Activated naive CD8-positive, alpha-beta T cell treated with anti-CD3 and anti-CD28 coated beads, Interleukin-2, amount 50 U/mL, for 16 hours (primary cell): ENCODE results near the gene KLHDC4.
"Not testable (repeated sequence)": the region's sequence is repeated elsewhere in the genome, so short reads cannot be mapped to it uniquely, and the experiment has no call there.

Source experiments
- DNase-seq: peaks from one replicate; pipeline ENCODE4 v3.0.0-alpha.2; 2020; ENCODE audit warnings: low read depth, low spot score

KLHDC4 gene

DNA sequence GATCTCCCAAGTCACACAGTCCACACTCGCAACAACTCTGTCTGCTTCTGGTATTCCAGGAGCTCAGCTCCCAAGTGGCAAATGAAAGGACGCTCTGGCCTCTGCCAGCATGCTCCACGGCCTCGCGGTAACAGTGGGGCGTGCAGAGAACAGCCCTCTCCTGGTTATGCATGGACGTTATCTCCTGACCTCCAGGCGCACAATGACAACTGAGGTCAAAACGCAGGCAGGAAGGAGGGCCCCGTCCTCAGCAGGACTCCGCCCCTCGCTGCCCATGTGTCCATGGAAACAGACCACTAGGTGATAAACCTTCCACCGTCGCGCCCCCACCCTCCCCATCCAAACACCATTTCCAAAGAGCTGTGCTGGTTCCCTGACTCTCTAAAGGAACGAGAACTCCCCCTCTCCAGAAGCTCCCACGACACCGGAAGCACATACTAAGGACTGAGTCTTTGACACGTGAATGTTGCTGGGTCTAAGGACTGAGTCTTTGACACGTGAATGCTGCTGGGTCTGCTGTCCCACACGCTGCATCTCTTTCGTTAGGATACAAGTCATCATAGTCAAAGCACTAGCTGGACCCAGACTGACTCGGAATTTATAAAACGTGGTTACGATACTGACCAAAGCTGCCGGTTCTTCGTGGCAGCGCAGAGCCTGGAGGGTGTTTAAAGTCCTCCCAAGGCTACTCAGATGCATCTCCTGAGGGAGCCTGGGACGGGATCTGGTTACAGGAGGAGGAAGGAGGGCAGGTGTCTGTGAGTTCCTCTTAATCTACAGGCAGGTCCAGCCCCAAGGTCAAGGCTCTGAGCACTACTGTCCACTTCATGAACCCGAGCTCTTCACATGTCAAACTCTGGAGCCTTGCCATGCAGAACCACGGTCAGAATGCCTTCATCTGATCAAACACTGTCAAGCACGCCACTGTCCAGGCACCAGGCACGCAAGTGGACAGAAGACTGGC, 43.9 kb downstream of the KLHDC4 start:
- no peak for DNase-seq

DNA sequence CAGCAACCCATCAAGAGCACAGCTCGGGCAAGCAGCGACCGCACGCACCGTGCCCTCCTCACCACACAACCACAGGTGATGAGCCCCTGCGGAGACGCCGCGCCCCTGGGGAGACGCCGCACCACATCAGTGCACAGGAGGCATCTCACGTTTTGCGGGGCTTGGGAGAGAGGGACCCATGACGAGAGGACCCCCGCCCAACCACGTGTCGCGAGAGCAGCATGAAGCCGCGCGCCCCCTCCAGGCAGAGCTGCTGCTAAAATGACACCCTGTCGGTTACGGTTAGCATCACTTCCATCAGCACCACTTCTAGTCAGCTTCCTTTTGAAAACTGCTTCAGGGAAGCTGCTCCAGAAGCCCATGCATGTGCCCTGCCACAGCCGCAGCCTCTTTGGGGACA, 45.3 kb downstream of the KLHDC4 start:
- no peak for DNase-seq

DNA sequence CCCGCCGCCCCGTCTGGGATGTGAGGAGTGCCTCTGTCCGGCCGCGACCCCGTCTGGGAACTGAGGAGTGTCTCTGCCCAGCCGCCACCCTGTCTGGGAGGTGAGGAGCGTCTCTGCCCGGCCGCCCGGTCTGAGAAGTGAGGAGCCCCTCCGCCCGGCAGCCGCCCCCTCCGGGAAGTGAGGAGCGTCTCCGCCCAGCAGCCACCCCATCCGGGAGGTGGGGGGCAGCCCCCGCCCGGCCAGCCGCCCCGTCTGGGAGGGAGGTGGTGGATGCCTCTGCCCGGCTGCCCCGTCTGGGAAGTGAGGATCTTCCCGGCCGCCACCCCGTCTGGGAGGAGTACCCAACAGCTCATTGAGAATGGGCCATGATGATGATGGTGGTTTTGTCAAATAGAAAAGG, 47.0 kb downstream of the KLHDC4 start:
- DNase-seq = not testable (repeated sequence)

DNA sequence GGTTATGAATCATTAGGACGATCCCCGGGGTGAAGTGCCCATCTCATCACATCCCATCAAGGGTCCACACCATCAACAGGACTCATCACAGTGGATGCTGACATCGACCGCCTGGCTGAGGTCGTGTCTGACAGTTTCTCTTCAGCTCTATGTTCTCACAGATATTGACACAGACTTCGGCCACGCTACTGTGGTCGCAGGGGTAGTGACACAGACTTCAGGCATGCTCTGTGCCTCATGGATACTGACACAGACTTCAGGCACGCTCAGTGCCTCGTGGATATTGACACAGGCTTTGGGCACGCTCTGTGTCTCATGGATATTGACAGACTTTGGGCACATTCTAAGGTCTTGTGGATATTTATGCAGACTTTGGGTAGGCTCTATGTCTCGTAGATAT, 50.1 kb downstream of the KLHDC4 start:
- no peak for DNase-seq

DNA sequence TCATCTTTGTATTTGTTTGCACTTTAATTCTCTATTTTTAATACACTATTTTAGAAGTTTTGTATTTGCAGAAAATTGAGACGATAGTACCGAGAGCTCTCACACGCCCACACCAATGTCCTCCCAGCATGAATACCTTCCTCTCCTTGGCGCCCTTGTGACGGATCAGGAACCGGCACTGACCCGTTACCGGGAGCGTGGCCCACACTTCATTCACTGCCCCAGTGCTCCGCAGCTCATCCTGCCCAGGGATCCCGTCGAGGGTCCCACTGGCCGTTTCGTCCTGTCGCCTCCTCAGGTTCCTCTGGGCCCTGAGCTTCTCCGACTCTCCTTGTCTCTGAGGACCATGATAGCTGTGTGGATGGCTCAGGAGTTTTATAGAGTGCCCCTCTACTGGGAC, 50.6 kb downstream of the KLHDC4 start:
- DNase-seq = no peak

DNA sequence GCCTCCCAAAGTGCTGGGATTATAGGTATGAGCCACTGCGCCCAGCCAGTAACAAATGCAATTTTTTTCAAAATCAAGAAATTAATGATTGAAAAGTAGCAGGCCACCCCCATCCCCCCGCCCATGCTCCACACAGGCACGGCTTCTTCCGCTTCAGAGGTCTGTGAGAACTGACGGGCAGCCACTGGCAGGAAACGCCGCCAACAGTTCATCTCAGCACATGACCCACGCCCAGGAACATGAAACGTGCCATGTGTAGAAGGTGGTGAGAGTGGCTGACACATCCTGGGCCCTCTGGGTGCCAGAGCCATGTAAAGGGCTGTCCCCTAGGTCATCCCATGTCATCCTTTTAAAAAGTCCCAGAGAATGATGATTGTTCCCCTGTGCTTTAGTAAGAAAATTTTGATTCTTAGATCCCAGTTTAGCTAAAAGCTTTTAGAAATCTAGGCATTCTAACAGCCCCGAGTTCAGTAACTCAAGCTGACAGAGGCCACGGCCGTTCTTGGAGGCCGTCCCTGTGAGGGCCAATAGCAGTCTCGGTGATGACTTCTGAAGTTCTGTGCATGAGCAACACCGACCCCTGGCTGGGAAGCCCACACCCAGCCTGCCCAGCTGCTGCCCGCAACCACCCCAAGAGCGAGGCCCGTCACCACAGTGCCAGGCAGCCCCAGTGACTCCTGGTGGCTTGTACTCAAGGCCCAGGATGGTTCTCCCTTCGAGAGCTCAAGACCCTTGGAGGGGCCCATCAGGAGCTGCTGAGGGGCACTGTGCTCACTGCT, 52.1 kb downstream of the KLHDC4 start:
- DNase-seq = no peak

DNA sequence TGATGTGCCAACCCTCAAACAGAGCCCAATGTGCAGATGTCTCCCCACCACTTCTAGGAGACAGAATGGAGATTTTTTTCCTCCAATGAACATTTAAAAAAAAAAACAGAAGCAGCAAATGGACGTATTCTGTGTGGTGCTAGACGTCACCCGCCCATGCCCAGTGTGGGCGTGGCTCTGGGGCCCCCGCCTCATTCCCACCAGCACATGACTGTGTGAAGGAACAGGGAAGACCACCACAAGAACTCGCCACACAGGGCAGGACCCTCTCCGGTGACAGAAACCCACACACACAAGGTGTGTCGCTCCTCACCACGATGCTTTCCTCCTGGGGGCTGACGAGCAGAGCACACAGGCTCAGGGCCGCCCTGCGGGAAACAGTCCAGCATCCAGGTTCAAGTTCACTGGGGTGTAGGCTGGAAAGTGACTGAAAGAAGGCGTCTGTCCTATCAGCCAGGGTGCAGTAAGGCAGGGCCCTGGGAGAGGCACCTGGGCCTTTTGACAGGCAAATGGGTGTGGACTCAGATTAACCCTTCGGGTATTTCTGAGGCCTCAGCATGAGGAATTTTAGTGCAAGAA, 53.5 kb downstream of the KLHDC4 start:
- no peak for DNase-seq

DNA sequence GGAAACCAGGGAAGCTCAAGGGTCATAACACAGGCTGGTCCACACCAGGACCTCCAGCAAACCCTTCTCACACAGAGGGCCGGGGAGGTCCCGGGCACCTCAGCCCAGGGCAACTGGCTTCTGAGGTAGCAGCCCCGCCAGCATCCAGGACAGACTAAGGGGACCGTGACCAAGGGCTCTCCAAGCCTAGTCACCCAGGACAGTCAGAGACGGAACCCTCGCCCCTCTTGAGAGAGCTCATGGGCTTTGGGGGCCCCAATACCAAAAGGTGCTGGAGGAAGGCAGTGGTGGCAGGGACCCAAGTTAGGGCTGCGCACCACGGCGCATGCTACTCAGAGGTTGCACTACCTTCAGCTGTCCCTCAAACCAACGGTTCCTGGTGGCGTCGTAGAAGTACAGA, 54.9 kb downstream of the KLHDC4 start:
- DNase-seq = no peak

DNA sequence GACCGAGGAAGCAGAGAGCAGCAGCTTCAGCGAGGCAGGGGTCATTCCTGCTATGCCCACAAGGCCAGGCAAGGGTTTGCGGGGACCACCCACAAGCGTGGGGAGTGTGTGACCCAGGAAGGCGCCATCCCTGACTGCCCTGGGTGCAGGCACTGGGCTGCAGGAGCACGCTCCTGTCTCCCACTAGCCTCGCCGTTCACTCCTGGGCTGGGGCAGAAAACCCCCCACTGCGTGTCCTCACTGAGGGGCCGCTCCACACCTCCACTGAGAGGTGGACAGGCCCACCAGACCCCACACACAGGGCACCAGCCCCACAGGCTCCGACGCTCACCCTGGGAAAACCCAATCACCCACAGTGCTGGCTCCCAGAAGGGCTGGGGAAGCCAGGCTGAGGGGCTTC, 56.1 kb downstream of the KLHDC4 start:
- DNase-seq = no peak

DNA sequence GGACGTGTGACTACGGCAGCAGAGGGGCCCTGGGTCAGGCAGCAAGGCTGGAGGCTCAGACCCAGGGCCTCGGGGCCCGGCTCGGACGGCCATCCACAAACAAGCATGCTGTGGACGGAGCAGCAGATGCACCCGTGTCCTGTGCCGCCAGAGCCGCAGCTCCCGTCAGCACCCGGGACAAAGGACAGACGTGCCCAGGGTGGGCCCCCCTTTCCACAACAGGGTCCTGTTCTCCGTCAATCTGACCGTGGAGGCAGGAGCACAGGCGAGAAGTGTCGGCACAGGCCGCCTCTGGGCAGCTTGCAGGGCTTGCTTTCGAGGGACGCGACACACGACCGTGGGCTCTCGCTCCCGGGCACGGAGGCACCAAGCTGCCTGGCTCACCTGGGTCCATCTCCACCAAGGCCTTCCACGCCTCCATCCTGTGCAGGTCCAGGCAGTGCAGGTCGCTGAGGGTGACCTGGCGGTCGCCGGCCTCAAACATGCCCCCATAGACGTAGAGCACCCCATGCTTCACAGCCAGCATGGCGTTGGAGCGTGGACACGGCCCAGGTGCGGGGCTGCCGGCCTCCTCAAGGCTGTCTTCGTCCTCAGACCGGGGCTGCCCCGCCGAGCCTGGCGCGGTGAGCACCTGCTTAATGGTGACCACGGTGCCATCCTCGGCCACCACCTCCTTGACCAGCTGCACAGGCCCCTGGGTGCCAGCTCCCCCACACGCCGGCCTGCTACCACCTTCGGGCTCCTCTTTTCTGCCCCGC, 56.7 kb downstream of the KLHDC4 start:
- DNase-seq = no peak

DNA sequence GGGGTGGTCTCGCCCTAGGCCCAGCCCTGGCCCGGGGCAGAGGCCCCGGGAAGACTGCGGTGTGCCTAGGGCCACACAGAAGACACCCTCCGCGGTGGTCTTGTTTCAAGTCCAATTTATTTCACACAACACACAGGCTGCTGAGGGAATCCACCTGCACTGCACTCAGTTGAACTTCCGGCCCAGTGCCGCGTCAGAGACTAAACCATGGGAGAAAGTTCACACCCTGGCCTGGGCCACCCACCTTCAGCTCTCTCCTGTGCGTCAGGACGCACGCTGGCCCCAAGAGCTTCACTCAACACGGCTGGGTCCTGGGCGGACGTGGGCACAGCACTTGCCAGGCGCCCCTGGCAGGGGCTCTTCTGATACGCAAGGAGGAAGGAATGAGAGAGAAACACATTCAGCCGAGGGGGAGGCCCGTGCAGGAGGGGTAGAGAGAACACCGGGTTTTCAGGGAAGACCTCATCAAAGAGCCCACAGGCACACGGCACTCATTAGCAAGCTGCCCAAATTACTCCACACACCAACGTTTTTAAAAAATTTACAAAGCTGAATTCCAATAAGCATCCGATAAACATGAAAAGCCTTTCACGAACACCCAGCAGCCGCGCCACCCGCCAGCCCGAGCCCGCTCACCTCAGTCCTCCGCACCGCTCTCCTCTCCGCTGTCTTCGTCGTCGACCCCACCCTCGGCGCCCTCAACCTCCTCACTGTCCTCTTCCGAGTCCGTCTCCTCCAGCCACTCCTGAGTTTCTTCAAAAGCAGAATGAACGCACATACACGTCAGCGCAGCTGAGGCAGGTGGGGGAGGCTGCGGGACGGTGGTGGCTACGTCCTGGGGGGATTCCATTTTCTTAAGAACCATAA, 57.8 kb downstream of the KLHDC4 start:
- DNase-seq = no peak

DNA sequence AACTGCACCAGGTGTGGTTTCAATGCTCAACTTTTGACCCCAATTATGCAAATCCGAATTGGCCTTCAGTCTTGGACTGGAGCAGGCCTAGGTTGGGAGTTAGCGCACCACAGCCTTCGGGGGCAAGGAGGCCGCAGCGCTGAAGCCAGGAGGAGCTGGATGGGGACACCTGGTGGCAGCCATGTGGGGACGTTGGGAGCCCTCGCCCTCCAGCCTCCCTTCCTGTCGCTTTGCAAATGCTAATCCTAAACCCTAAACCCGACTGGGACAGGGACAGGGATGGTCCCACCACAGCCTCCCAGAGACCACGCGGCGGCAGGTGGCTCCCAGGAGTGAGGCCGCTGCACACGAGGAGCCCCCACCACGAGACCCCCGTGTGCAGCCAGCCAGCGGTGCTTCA, 58.7 kb downstream of the KLHDC4 start:
- no peak for DNase-seq

DNA sequence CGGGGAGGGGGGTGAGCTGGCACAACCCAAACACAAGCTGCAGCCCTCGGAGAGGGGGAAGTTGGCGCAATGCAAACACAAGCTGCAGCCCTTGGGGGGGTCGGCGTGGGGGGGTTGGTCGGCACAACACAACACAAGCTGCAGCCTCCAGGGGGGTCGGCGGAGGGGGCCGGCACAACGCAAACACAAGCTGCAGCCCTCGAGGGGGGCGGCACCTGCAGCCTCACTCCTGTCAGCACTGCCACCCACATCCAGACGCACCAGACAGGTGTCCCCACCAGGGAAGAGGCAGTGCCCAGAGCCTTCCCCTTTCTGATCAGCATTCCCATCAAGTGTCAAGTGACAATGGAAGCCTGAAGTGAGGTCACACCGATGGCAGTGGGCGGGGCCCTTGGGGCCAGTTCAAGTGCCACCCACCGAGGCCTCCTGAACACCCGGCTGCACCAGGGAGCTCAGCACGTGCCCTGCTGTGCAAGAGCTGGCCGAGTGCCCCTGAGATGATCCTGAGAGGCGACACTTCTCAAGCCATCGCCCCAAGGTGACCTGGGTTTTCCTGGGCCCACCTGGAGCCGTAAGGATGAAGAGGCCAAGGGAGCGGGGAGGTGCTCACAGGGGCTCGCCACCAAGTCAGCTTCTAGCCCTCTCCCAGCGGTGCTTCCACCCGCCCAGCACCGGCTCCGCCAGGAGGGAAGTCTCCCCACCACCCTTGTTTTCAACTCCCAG, 59.3 kb downstream of the KLHDC4 start:
- no peak for DNase-seq

DNA sequence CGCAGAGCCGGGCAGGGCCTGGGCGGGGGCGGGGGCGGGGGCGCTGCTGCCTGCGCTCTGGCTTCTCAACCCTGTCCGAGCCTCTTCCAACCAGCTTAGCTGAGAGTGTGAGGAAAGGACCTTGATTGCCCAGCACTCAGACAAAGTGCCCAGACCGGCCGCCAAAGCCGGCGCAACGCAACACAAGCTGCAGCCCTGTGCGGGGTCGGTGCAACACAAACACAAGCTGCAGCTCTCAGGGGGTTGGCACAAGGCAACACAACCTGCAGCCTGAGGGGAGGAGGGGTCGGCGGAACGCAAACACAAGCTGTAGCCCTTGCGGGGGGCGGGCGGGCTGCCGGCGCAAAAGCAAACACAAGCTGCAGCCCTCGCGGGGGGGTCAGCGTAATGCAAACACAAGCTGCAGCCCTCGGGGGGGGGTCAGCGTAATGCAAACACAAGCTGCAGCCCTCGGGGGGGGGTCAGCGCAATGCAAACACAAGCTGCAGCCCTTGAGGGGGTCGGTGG, 60.0 kb downstream of the KLHDC4 start:
- no peak for DNase-seq

DNA sequence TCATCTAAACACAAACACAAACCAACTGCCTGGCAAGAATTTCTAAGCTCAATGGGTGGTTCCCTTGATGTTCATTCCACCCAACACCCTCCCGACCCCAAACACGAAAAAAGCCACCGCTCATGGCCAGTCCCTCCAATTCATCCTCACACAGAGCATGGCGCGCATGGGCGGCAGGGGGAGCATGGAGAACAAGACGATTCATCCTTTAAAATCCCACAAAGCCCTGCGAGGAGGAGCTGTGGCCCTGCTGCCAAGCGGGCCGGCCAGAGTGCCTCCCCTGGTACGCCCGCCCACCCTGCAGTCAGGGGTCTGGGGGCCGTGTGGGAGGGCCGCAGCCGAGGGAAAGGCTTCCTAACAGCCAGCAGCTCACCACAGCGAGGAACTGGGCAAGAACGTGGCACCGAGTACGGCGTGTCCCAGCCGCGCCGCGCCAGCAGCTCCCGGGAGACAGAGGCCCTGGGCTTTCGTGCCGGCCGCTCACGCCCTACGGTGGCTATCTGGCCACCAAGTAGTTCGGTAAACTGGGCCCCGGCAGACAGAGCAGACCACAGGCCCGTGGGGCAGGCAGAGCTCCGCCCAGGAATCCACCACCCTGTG, 60.9 kb downstream of the KLHDC4 start:
- no peak for DNase-seq

DNA sequence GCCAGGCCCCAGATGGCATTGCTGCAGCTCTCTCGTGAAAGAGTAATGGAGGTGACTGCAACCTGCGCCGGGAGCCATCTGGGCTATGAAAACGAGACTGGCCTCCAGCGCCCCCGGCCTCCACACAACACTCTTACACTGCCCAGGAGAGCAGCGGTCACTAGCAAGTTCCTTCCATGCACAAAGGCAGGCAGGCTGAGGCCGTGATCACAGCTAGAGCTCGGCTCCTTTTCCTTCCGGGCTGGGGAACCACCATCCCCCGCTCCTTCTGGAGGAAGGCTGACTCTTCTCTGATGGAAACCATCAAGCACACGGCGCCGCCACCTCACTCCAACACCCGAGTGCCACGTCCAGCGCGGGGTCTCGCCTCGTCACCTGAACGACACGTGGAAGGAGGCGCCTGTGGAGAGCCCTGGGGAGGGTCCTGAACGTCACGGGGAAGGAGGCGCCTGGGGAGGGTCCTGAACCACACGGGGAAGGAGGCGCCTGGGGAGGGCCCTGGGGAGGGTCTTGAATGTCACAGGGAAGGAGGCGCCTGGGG, 61.9 kb downstream of the KLHDC4 start:
- DNase-seq = no peak

DNA sequence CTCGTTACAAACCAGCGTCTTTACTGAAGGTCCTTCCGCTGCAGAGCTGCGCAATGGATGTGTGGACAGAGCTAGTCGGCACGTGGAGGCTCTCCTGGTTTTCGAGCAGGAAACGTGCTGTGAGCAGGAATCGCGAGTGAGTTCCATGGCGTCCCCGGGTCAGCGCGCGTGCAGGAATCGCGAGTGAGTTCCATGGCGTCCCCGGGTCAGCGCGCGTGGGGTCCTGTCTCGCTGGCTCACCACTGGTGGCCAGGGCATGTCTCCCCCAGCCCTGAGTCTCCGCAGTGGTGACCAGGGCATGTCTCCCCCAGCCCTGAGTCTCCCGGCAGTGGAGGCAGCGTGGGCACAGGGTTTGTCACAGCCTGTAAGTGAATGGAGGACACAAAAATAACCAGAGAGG, 62.7 kb downstream of the KLHDC4 start:
- DNase-seq = no peak

DNA sequence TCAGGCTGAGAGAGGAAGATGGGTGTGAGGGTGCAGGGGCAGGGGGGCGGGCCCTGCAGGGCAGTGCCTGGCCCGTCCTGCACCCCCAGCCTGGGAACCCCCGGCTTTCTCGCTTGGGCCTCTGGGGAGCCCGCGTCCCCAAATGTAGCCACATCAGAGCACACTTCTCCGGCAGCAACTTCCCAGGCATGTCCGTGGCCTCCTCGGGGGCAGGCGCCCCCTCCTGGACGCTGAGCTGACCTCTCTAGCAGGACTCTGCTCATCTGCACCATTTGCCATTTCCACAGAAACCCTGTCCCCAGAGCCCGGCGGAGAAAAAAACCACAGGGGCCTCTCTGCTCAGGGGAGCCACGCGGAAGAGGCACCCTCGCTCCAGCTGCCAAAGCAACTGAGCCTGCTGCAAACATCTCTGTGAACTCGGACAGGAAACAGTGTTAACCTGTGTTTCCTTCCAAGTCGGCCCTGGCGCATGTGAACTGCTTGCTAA, 63.4 kb downstream of the KLHDC4 start:
- DNase-seq = no peak

DNA sequence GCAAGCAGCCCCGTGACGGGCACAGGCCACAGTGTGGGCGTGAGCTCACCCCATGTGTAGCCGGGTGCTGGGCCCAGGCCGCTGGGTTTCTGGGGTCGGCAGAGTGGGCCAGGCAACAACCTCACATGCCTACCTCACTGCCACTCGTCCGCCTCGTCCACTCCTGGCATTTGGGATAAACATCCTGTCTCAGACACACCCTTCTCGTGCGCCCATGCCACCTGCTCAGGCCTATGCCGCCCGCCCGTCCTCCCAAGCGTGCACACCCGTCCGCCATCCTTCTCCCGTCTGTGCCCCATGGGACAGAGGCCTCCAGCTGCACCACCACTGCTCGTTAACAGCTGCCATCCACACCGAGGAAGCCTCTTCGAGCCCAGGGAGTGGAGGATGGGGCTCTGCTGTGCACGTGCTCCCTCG, 64.3 kb downstream of the KLHDC4 start:
- DNase-seq = no peak
